Aortic smooth muscle cell (primary cell): ENCODE measurements around the gene NAA50. TPM values are rescaled to one million over a fixed set of nuclear protein-coding genes. Genes with fewer than 3 reads are reported as not detected.

ENCODE experiments used
- total RNA-seq: library from RNA; depleted of rRNA; stranded (reverse); fragments of >200 nt; gene quantifications from 2 replicates; pipeline ENCODE4 v1.2.3, GENCODE V29; 2014

NAA50 gene
- total RNA-seq: 122 and 136 TPM in 2 replicates

GRCh38 chr3:113745756-113746547, at the start of gene NAA50:
Gene NAA50 (minus strand): TSS chr3:113746249. CDS start chr3:113745949, 300 bp downstream.

DNA sequence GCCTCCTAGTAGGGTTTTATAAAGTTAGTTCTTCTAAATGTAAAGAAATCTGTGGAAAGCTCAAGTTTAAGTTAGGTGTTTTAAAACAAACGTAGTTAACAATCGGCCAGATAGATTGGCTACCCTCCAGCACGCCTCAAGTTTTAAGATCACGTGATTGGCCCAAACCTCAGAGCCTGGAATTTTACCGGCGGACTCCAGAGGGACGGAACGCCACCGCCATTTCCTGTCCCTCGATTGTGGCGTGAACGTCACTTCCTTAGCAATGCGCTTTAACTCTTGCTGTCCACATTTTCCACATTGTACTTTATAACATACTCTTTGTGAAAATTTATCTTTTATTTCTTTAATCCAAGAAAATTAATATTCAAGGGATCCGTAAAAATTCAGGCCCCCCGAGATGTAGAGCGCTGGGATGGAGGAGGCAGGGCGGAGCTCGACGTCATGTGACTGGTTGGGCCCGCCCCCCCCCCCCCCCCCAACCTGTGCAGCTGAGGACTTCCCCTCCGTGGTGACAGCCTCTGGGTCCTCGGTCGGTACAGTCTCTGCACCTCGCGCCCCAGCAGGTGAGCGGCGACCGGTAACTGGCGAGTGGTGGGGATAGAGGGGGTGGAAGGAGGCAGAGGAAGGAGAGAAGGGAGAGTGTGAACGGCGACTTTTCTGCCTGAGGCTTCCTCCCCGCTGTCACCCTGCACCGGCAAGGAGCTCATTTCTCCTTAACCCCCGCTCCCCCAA, 666 bp upstream of the NAA50 start, which contains the start of gene ATP6V1A:
Gene ATP6V1A (plus strand): TSS at position 488 of the 735 bp plus-strand sequence. CDS start 31,719 bp downstream, outside the sequence.

GRCh38 chr3:113695786-113696645, 50.0 kb downstream of the NAA50 start, which contains the start of gene USF3:
Gene USF3 (minus strand): TSS chr3:113696642. CDS start chr3:113674878, 21,764 bp downstream.

Other genes starting within 250 kb of the NAA50 start
- gene SPICE1, start 231.1 kb downstream of the NAA50 start, total RNA-seq: 8.5 and 8.6 TPM in 2 replicates
- gene SIDT1, start 213.7 kb downstream of the NAA50 start, total RNA-seq: not detected in 2 replicates
- 3.8 and 5.3 TPM in 2 replicates for gene USF3, start 49.6 kb downstream of the NAA50 start, total RNA-seq
- 127 and 128 TPM in 2 replicates for gene ATP6V1A, start 786 bp upstream of the NAA50 start, total RNA-seq
- gene GRAMD1C, start 92.5 kb upstream of the NAA50 start, total RNA-seq: 12.6 and 21.1 TPM in 2 replicates
- 3.8 and 5.4 TPM in 2 replicates for gene ZDHHC23, start 201.8 kb upstream of the NAA50 start, total RNA-seq